Parathyroid adenoma (tissue), 2 donors: ENCODE data around the gene FNDC5.

Experiments used
- H2AFZ ChIP-seq: fragments of 300-600 bp; sonication (generic); one replicate; pipeline ENCODE4 v1.7.0; 2017; ENCODE audit warnings: antibody characterized with exemption, mild to moderate bottlenecking
- H3K27ac ChIP-seq: fragments of 300-600 bp; sonication (generic); one replicate; pipeline ENCODE4 v1.7.0; 2017
- H3K27me3 ChIP-seq: fragments of 300-600 bp; sonication (generic); one replicate; pipeline ENCODE4 v1.7.0; 2017; ENCODE audit warnings: low read length; ENCODE audit not compliant: control insufficient read depth, insufficient read depth
- H3K36me3 ChIP-seq: fragments of 300-600 bp; sonication (generic); one replicate; pipeline ENCODE4 v1.7.0; 2017; ENCODE audit warnings: low read length; ENCODE audit not compliant: control insufficient read depth, insufficient read depth
- H3K4me1 ChIP-seq: fragments of 300-600 bp; sonication (generic); one replicate; pipeline ENCODE4 v1.7.0; 2017; ENCODE audit warnings: control low read depth
- H3K4me2 ChIP-seq: fragments of 300-600 bp; sonication (generic); one replicate; pipeline ENCODE4 v1.7.0; 2017; ENCODE audit warnings: low read length
- H3K4me3 ChIP-seq: fragments of 300-600 bp; sonication (generic); one replicate; pipeline ENCODE4 v1.7.0; 2017; ENCODE audit warnings: low read depth, low read length
- H3K79me2 ChIP-seq: fragments of 300-600 bp; sonication (generic); one replicate; pipeline ENCODE4 v1.7.0; 2017; ENCODE audit warnings: control low read depth
- H3K9ac ChIP-seq: fragments of 300-600 bp; sonication (generic); one replicate; pipeline ENCODE4 v1.7.0; 2017; ENCODE audit warnings: mild to moderate bottlenecking
- H3K9me3 ChIP-seq: fragments of 300-600 bp; sonication (generic); one replicate; pipeline ENCODE4 v1.7.0; 2017; ENCODE audit warnings: low read length; ENCODE audit not compliant: control insufficient read depth
- CTCF ChIP-seq: fragments of 300-600 bp; sonication (generic); IDR thresholded peaks from one replicate; pipeline ENCODE4 v1.7.0; 2017; ENCODE audit warnings: antibody characterized with exemption, mild to moderate bottlenecking
- donor health status: primary hyperparathyroidism.

Gene FNDC5

GRCh38 chr1:32828341-32828740 lies 42.4 kb downstream of the FNDC5 start:
- no peaks in the 10 kb centered on the region for H3K36me3 ChIP-seq
- H2AFZ ChIP-seq = no peak overlapping the region
- no peak overlapping the region for H3K9ac ChIP-seq
- H3K79me2 ChIP-seq = no peaks in the 10 kb centered on the region
- TF ChIP-seq CTCF = no peak
- H3K4me2 ChIP-seq = no peak overlapping the region
- no peak overlapping the region for H3K27ac ChIP-seq
- no peaks in the 10 kb centered on the region for H3K4me1 ChIP-seq
- H3K27me3 ChIP-seq = no peaks in the 10 kb centered on the region
- no peak overlapping the region for H3K4me3 ChIP-seq
- no peaks in the 10 kb centered on the region for H3K9me3 ChIP-seq

GRCh38 chr1:32825181-32825580 lies 45.5 kb downstream of the FNDC5 start:
- Histone ChIP-seq H3K4me2 (no peak overlapping the region), H3K4me1 (no peaks in the 10 kb centered on the region), H3K36me3 (no peaks in the 10 kb centered on the region), H3K27ac (no peak overlapping the region), H3K79me2 (peaks cover 6% of the 10 kb centered on the region), H3K4me3 (no peak overlapping the region), H3K27me3 (no peaks in the 10 kb centered on the region), H2AFZ (no peak overlapping the region), H3K9me3 (no peaks in the 10 kb centered on the region), H3K9ac (no peak overlapping the region)
- no peak for TF ChIP-seq CTCF

- Histone ChIP-seq H3K9ac (no peak overlapping the region), H3K27ac (peak overlapping the region; percentile 88), H3K9me3 (no peaks in the 10 kb centered on the region), H2AFZ (no peak overlapping the region), H3K36me3 (no peaks in the 10 kb centered on the region), H3K4me3 (peak overlapping the region; percentile 96), H3K79me2 (peaks cover 13% of the 10 kb centered on the region), H3K27me3 (no peaks in the 10 kb centered on the region), H3K4me2 (peak overlapping the region; percentile 90), H3K4me1 (peaks cover 3% of the 10 kb centered on the region)
- no peak for TF ChIP-seq CTCF
Observed at GRCh38 chr1:32818804-32819541, 51.7 kb downstream of the FNDC5 start.

GRCh38 chr1:32817815-32818786 lies 52.6 kb downstream of the FNDC5 start:
- H2AFZ ChIP-seq = peak overlapping the region; percentile 79
- H3K9me3 ChIP-seq = no peaks in the 10 kb centered on the region
- H3K79me2 ChIP-seq = peaks cover 13% of the 10 kb centered on the region
- H3K9ac ChIP-seq = peak overlapping the region; percentile 90
- TF ChIP-seq CTCF = no peak
- peak overlapping the region; percentile 90 for H3K4me2 ChIP-seq
- H3K27ac ChIP-seq = peak overlapping the region; percentile 88
- H3K4me1 ChIP-seq = peaks cover 3% of the 10 kb centered on the region
- H3K27me3 ChIP-seq = no peaks in the 10 kb centered on the region
- peak overlapping the region; percentile 96 for H3K4me3 ChIP-seq
- H3K36me3 ChIP-seq = no peaks in the 10 kb centered on the region
